Measurements from ENCODE around the gene LRRC3B.

Gene LRRC3B

DNA sequence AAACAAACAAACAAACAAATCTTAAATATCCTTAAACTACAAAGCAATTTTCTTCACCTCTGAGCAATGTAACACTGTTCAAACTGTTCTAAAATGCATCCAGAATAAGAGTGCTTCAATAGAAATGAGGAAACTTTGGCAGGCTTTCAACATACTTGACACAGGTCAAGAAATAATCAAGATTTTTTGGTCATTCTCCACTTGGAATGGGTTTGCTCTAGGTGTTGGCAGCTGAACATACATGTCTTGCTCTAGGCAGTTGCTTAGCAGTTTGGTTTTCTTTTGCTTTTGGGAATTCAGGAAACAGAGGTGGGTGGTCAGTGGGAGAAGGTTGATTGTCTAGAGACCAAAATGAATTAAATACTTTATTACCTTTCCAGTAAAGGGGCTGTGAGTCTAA is 1.4 kb upstream of the LRRC3B start:
- TF ChIP-seq JUND (IDR thresholded peaks at IDR 0.05; ENCODE audit: low read depth) = no peak
- no peak for DNase-seq (ENCODE audit: low read depth in 1 of 2, low spot score in 1 of 2)
- in situ Hi-C loops (cut with HindIII; ENCODE audit: low pct_unique_long_range_greater_than_20kb, low sequenced_read_pairs) = no loop called here

DNA sequence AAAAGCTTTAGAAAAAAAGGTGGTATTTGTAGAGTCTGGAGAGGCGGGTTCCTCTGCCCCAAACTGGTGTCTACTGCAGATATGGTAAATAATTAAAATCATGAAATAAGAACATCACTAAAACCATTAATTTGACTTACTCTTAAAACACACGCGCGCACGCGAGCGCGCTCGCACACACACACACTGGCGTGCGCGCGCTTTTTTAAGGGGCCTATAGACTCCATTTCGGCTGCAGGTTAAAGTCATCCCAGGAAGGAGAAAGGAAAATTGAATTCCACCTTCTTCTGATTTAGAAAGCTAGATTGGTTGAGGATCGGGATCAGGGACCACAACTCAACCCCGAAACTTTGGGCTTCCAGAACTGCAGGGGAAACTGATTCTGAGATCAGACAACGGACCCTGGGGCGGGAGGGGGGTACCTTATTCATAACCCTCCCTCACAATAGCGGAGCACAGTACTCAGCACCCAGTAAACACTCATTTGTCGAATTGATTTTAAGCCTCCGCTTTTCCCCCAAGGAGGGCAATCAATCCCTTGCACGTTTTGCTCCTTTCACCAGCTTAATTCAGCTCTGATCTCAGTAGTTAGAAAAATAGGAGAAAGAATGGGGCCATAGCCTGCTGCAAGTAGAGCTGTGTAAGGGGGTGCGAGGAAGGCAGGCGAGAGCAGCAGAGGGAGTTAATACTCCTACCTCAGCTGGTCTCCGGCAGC is 509 bp upstream of the LRRC3B start:
- in situ Hi-C loops (cut with HindIII; ENCODE audit: low pct_unique_long_range_greater_than_20kb, low sequenced_read_pairs) = no loop called here
- no peak for DNase-seq (ENCODE audit: low read depth in 1 of 2, low spot score in 1 of 2)
- no peak for TF ChIP-seq JUND (IDR thresholded peaks at IDR 0.05; ENCODE audit: low read depth)

DNA sequence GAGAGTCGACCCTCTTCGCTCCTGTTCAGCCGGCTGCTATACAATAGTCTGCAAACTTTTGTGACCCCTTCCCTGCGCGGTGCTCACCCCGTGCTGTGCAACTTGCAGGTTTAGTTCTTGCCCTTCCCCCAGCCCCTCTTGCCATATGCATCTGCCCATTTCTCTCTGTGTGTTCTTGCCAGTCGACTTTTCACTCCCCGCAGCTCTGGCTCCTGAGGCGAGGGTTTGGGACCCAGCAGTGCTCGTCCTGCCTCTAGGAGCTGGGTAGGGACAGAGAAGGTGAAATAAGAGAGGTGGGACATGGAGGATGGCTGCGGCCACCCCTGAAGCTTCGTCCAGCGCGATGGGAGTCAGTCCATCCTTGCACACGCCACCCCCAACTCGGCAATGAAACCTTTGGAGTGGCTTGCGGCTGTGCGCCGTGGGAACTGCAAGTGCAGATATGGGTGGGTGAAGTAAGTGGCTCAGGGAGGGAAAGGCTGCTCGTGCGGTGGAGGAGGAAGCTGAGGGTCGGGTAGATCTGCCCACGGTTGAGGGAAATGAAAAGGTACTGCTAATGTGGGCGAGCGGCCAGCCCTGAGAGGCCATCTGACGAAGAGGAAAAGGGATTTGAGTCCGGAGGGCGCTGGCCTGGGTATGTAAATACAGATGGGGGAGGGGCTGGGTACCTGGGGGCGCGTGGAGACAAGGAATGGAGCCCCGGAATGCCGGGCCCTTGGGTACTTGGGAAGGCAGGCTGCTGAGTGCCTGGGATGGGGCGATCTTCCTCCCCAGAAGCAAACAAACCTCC is 1.0 kb downstream of the LRRC3B start:
- no peak for DNase-seq (ENCODE audit: low read depth in 1 of 2, low spot score in 1 of 2)
- no peak for TF ChIP-seq JUND (IDR thresholded peaks at IDR 0.05; ENCODE audit: low read depth)
- in situ Hi-C loops (cut with HindIII; ENCODE audit: low pct_unique_long_range_greater_than_20kb, low sequenced_read_pairs) = no loop called here

DNA sequence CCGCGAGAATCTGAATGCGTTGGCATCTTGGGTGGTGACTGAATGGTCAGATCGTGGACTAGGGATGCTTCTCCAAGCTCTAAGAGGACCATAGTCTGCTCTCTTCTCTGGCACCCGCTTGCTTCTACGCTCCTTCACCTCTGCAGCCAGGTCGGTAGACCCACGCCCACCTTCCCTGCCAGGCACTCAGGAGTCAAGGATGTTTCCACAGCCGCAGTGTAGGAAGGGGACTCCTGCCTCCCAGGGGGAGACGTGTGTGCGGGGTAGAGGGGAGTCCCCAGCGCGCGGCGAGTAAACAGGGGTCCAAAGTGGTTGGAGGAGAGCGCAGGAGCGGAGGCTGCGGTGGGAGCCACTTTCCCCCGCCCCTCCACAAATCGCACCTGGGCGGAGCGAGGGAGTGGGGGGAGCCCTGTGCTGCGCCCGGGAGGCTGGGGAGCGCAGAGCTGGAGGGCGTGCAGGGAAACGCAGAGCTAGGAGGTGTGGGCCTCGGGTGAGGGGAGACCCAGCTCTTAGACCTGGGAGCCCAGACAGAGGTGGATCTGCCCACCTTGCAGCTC is 1.7 kb downstream of the LRRC3B start:
- TF ChIP-seq JUND (IDR thresholded peaks at IDR 0.05; ENCODE audit: low read depth) = no peak
- in situ Hi-C loops (cut with HindIII; ENCODE audit: low pct_unique_long_range_greater_than_20kb, low sequenced_read_pairs) = no loop called here
- no peak for DNase-seq (ENCODE audit: low read depth in 1 of 2, low spot score in 1 of 2)

DNA sequence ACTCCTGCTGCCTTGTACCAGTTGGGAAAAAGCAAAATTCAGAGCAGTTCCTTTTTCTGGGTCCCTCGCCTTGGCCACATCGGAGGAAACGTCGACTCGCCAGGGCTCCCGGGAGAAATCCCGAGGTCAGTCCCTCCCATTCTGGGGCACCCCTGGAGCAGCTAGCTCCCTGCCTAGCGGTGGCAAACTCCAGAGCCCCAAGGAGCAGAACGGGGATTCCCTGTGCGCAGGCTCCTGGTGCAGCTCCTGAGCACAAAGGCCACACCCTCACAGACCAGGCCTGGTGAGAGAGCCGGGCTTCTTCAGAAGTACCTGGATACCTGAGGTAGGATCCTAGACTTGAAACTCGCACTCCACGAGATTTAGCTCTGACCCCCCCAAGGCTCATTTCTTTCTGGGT is 2.6 kb downstream of the LRRC3B start:
- in situ Hi-C loops (cut with HindIII; ENCODE audit: low pct_unique_long_range_greater_than_20kb, low sequenced_read_pairs) = no loop called here
- DNase-seq (ENCODE audit: low read depth in 1 of 2, low spot score in 1 of 2) = no peak
- TF ChIP-seq JUND (IDR thresholded peaks at IDR 0.05; ENCODE audit: low read depth) = no peak

DNA sequence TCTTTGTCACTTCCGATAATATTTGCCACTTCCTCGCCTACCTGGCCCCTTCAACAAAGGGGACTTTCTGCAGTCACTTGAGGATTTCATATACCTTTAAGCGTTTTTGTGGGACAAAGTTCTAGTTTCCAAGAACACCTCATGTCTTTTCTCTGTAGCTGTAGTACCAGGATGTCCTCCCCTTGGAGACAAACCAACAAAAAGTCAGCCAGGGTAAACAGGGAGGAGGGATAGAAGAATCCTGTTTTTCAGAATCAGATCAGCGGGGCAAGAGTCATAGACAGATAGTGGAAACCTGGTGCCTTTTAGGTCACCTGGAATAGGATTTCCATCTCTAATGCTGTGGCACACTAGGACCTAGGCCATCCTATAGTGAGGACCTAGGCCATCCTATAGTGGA is 4.5 kb downstream of the LRRC3B start:
- no peak for DNase-seq (ENCODE audit: low read depth in 1 of 2, low spot score in 1 of 2)
- in situ Hi-C loops (cut with HindIII; ENCODE audit: low pct_unique_long_range_greater_than_20kb, low sequenced_read_pairs) = no loop called here
- TF ChIP-seq JUND (IDR thresholded peaks at IDR 0.05; ENCODE audit: low read depth) = no peak

DNA sequence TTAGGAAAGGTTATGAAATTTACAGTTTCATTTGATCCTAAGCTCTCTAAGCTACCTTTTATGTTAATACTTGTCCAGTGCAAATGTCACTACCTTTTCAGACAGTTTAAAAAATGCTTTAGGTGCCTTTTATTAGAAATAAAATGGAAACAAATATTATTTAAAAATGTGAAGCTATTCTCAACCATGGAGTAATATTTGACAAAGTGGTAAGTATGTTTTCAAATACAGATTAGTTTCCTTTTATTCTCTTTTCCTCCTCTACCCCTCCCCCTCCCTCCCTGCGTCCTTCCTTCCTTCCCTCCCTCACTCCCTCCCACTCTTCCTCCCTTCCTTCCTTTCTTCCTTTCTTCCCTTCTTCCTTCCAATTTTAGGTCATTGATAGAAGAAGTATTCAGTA is 6.3 kb downstream of the LRRC3B start:
- DNase-seq (ENCODE audit: low read depth in 1 of 2, low spot score in 1 of 2) = no peak
- TF ChIP-seq JUND (IDR thresholded peaks at IDR 0.05; ENCODE audit: low read depth) = no peak
- in situ Hi-C loops (cut with HindIII; ENCODE audit: low pct_unique_long_range_greater_than_20kb, low sequenced_read_pairs) = no loop called here

DNA sequence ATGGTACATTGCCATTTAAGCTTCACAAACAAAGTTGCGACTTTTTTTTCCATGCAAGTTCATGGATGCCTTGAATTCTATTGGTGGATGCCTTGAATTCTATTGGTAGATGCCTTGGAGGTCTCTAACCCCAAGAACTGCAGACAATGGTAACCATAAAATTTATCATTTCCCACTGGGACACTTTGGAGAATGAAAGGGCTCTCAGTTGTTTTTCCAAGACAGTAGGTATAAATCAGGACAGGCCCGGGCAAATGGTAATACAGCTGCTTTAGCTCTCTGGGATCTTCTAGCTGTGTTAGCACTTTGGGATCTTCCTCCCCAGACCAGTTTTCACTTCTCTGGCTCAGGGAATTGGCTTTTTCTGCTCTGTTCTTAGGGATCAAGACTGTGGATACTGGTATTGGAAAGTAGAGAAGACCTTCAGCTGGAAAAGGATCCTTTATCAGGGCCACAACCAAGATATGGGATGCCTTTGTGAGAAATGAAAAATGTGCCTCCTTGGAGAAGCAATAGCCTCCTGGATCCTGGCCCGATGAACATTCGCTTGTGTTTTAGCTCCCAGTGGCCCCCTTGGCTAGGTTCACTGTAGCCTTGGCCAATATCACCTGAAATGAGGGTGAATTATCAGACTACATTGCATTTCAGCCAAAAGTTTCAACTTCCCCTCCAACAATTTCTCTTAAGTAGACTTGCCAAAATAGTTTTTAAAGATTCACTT is 8.3 kb downstream of the LRRC3B start:
- no peak for DNase-seq (ENCODE audit: low read depth in 1 of 2, low spot score in 1 of 2)
- no peak for TF ChIP-seq JUND (IDR thresholded peaks at IDR 0.05; ENCODE audit: low read depth)
- in situ Hi-C loops (cut with HindIII; ENCODE audit: low pct_unique_long_range_greater_than_20kb, low sequenced_read_pairs) = no loop called here

DNA sequence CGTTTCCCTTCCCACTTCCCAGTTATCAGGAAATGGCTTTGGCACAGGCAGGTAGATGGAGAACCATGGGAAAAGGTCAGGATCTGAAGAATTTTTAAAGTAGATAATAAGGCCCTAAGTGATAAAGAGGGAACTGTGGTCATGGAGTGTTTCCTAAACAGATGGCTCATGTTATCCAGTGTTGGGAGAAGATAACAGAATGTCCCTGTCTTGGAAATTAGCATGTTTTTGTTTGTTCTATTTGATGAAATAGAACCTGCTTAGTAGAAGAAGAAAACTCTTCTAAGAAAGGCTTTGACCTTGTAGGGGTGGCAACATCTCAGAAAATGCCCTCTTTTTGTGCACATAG is 8.8 kb downstream of the LRRC3B start:
- DNase-seq (ENCODE audit: low read depth in 1 of 2, low spot score in 1 of 2) = no peak
- in situ Hi-C loops (cut with HindIII; ENCODE audit: low pct_unique_long_range_greater_than_20kb, low sequenced_read_pairs) = no loop called here
- no peak for TF ChIP-seq JUND (IDR thresholded peaks at IDR 0.05; ENCODE audit: low read depth)

DNA sequence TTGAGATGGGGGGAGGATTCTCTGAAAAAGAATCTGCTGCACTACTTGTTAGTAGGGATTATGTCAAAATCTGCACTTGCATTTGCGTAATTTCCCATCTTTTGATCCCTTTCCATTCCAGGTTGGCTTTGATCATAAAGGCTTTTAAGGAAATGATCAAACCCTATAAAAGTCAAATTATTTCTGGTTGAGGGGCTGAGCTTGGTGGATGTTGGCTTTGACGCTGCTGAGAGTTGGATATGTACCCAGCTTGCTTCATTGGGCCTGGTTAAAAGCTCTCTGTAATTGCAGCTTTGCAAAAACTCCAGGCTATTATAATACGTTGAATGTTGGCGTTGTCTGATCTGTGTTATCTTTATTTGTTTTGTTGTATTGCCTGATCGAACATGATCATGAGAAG is 12.0 kb downstream of the LRRC3B start:
- in situ Hi-C loops (cut with HindIII; ENCODE audit: low pct_unique_long_range_greater_than_20kb, low sequenced_read_pairs) = no loop called here
- no peak for DNase-seq (ENCODE audit: low read depth in 1 of 2, low spot score in 1 of 2)
- TF ChIP-seq JUND (IDR thresholded peaks at IDR 0.05; ENCODE audit: low read depth) = no peak

DNA sequence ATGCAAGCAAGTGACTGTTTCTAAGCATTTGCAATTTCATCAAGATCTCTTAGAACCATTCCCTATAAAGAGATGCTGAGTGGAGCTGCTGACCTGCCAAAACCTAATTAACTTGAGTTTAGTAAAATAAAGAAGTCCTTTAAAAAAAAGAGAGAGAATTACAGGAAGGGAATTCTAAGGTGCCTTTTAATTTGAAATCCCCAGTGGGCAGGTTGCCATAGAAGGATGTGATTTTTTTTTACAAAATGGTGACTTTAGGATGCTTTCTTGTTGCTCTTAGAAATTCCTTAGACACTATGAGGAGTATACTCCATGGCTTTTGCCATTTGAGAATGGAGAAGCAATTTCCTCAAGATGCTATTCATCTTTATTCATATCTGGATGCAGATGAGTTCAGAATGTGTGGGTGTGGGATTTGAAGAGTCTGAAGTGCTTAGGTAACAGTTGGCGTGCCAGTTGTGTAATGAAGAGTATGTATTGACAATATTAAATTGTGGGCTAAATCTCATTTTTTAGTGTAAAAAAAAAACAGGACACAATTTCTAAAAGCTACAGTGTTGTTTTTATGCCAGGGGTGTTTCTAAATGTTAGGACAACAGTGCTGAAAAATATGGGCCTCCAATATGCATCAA is 13.6 kb downstream of the LRRC3B start:
- TF ChIP-seq JUND (IDR thresholded peaks at IDR 0.05; ENCODE audit: low read depth) = no peak
- in situ Hi-C loops (cut with HindIII; ENCODE audit: low pct_unique_long_range_greater_than_20kb, low sequenced_read_pairs) = no loop called here
- DNase-seq (ENCODE audit: low read depth in 1 of 2, low spot score in 1 of 2) = no peak

DNA sequence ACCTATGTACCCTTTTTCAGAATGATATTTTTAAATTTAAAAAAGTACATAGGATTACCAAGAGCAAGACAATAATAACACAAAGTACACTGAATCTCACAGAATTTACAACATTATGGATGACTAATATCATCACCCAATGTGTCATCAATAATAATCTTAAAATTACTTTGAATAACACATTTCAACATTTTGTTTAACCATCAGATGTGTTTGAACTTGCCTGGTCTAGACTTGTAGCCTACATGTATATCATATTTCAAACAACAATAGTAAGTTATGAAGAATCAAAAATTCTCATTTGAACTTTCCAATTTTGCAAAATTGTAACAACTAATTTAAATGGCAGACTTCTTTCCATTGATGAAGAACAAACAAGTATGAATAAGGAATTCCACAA is 15.1 kb downstream of the LRRC3B start:
- DNase-seq (ENCODE audit: low read depth in 1 of 2, low spot score in 1 of 2) = no peak
- in situ Hi-C loops (cut with HindIII; ENCODE audit: low pct_unique_long_range_greater_than_20kb, low sequenced_read_pairs) = no loop called here
- TF ChIP-seq JUND (IDR thresholded peaks at IDR 0.05; ENCODE audit: low read depth) = no peak

All from T47D (cell line).